Vagina (tissue), 2 donors: ENCODE data around the gene GAA. TPM values are rescaled to one million over a fixed set of nuclear protein-coding genes. Genes with fewer than 3 reads are reported as not detected.

Experiments used
- DNase-seq, 2 donors: peaks; one replicate each; pipeline ENCODE4 v3.0.0-alpha.2; 2017; ENCODE audit errors: extremely low spot score in 2 of 2
- H3K27ac ChIP-seq: fragments of 200-600 bp; sonication (generic); one replicate; pipeline ENCODE4 v1.5.1; 2019
- H3K27me3 ChIP-seq: fragments of 200-600 bp; sonication (generic); one replicate; pipeline ENCODE4 v1.5.1; 2019
- H3K36me3 ChIP-seq, 2 donors: fragments of 200-600 bp; sonication (generic); one replicate each; pipeline ENCODE4 v1.5.1; 2017 to 2019
- H3K4me1 ChIP-seq: fragments of 200-600 bp; sonication (generic); one replicate; pipeline ENCODE4 v1.5.1; 2019
- H3K4me3 ChIP-seq, 2 donors: fragments of 200-600 bp; sonication (generic); 1 replicate in 1 of 2; 2 replicates in 1 of 2; pipeline ENCODE4 v1.5.1; 2016 to 2019
- H3K9me3 ChIP-seq: fragments of 200-600 bp; sonication (generic); one replicate; pipeline ENCODE4 v1.5.1; 2019
- CTCF ChIP-seq, 3 experiments: fragments of 450-650 bp in 2 of 3; fragments of 200-600 bp in 1 of 3; sonication (generic) in 1 of 3; IDR thresholded peaks; one replicate each; pipeline ENCODE4 v1.5.1; 2017 to 2019; ENCODE audit warnings: antibody characterized with exemption in 3 of 3, mild to moderate bottlenecking in 2 of 3, moderate library complexity in 2 of 3
- POLR2A ChIP-seq, 2 donors: fragments of 450-650 bp; IDR thresholded peaks; one replicate each; pipeline ENCODE4 v1.6.1; 2017; ENCODE audit warnings: antibody characterized with exemption in 2 of 2, mild to moderate bottlenecking in 2 of 2, moderate library complexity in 2 of 2
- POLR2AphosphoS5 ChIP-seq, 2 donors: sonication (generic); formaldehyde crosslinking; IDR thresholded peaks; one replicate each; pipeline ENCODE4 v1.9.0; 2017; ENCODE audit warnings: antibody characterized with exemption in 2 of 2, mild to moderate bottlenecking in 2 of 2, low read depth in 1 of 2; ENCODE audit not compliant: insufficient read depth in 1 of 2
- intact Hi-C: fragments of 100-400 bp; cut with DNase I; formaldehyde crosslinking; loops from one replicate; pipeline ENCODE4 v1.15.1; 2023
- total RNA-seq: library from RNA; depleted of rRNA; stranded (reverse); fragments of >200 nt; gene quantifications from one replicate; pipeline ENCODE4 v1.2.3, GENCODE V29; 2016

GAA gene
- total RNA-seq, 1 donor from 2014 or later, result 34.1 TPM

- H3K4me3 ChIP-seq, result no peak overlapping the region
- no peaks in the 10 kb centered on the region for H3K9me3 ChIP-seq
- no peak overlapping the region for H3K27ac ChIP-seq
- TF ChIP-seq POLR2AphosphoS5 (IDR thresholded peaks at IDR 0.05; ENCODE audit: insufficient read depth in 1 of 2, low read depth in 1 of 2) (no peak), CTCF (IDR thresholded peaks at IDR 0.05) (no peak), POLR2A (IDR thresholded peaks at IDR 0.05) (no peak)
- DNase-seq, result no peak
- no peaks in the 10 kb centered on the region for H3K27me3 ChIP-seq
- H3K4me1 ChIP-seq, result peaks cover under 1% of the 10 kb centered on the region
- intact Hi-C loops, result no loop called here
- peaks cover 0 to 7% of the 10 kb centered on the region in 2 donors for H3K36me3 ChIP-seq
Observed at GRCh38 chr17:80114758-80115157, 13.4 kb downstream of the GAA start.

- TF ChIP-seq POLR2AphosphoS5 (IDR thresholded peaks at IDR 0.05; ENCODE audit: insufficient read depth in 1 of 2, low read depth in 1 of 2) (no peak), POLR2A (IDR thresholded peaks at IDR 0.05) (no peak)
- Histone ChIP-seq H3K27me3 (no peaks in the 10 kb centered on the region), H3K36me3 (peaks cover 0 to 7% of the 10 kb centered on the region in 2 donors), H3K4me1 (no peaks in the 10 kb centered on the region), H3K4me3 (no peak overlapping the region), H3K9me3 (no peaks in the 10 kb centered on the region), H3K27ac (no peak overlapping the region)
- DNase-seq, result no peak
- intact Hi-C loops, result no loop called here
Observed at GRCh38 chr17:80115159-80115558, 13.8 kb downstream of the GAA start.

- H3K4me1 ChIP-seq, result no peaks in the 10 kb centered on the region
- intact Hi-C loops, result no loop called here
- TF ChIP-seq POLR2A (IDR thresholded peaks at IDR 0.05) (no peak), POLR2AphosphoS5 (IDR thresholded peaks at IDR 0.05; ENCODE audit: insufficient read depth in 1 of 2, low read depth in 1 of 2) (no peak), CTCF (IDR thresholded peaks at IDR 0.05) (no peak)
- no peaks in the 10 kb centered on the region for H3K27me3 ChIP-seq
- no peaks in the 10 kb centered on the region for H3K9me3 ChIP-seq
- no peak overlapping the region for H3K27ac ChIP-seq
- H3K4me3 ChIP-seq, result no peak overlapping the region
- H3K36me3 ChIP-seq, result peaks cover 0 to 7% of the 10 kb centered on the region in 2 donors
- no peak for DNase-seq
Observed at GRCh38 chr17:80116276-80116920, 15.0 kb downstream of the GAA start.

GRCh38 chr17:80116921-80117380 lies 15.6 kb downstream of the GAA start:
- H3K4me3 ChIP-seq, result no peak overlapping the region
- no peak overlapping the region for H3K27ac ChIP-seq
- no peak for DNase-seq
- H3K4me1 ChIP-seq, result no peaks in the 10 kb centered on the region
- H3K27me3 ChIP-seq, result no peaks in the 10 kb centered on the region
- TF ChIP-seq POLR2AphosphoS5 (IDR thresholded peaks at IDR 0.05; ENCODE audit: insufficient read depth in 1 of 2, low read depth in 1 of 2), result no peak
- no peak for TF ChIP-seq CTCF (IDR thresholded peaks at IDR 0.05)
- TF ChIP-seq POLR2A (IDR thresholded peaks at IDR 0.05), result no peak
- intact Hi-C loops, result no loop called here
- peaks cover 0 to 7% of the 10 kb centered on the region in 2 donors for H3K36me3 ChIP-seq
- no peaks in the 10 kb centered on the region for H3K9me3 ChIP-seq

GRCh38 chr17:80117491-80118401 lies 16.4 kb downstream of the GAA start:
- Histone ChIP-seq H3K4me3 (no peak overlapping the region), H3K27ac (no peak overlapping the region), H3K9me3 (no peaks in the 10 kb centered on the region), H3K27me3 (no peaks in the 10 kb centered on the region), H3K4me1 (no peaks in the 10 kb centered on the region), H3K36me3 (peaks cover 0 to 7% of the 10 kb centered on the region in 2 donors)
- no peak for DNase-seq
- TF ChIP-seq CTCF (IDR thresholded peaks at IDR 0.05) (no peak), POLR2AphosphoS5 (IDR thresholded peaks at IDR 0.05; ENCODE audit: insufficient read depth in 1 of 2, low read depth in 1 of 2) (no peak), POLR2A (IDR thresholded peaks at IDR 0.05) (no peak)
- intact Hi-C loops, result no loop called here
